Right lobe of liver (tissue), 4 donors: ENCODE measurements around the gene IPO11.

ENCODE experiments used
- POLR2A ChIP-seq: fragments of 450-650 bp; IDR thresholded peaks from one replicate; pipeline ENCODE4 v1.6.1; 2017; ENCODE audit warnings: antibody characterized with exemption, mild to moderate bottlenecking
- TF ChIP-seq, protein P1 (sequence below), 4 donors: fragments of 200-600 bp in 3 of 4; fragments of 450-650 bp in 1 of 4; IDR thresholded peaks; one replicate each; pipeline versions ENCODE4 v1.5.1 to v1.8.0; 2016 to 2022; ENCODE audit warnings: antibody characterized with exemption in 4 of 4, mild to moderate bottlenecking in 2 of 4
- donor health status: DM: no; HTN: no; CAD: no.
- donor health status: DM: no; HTN: no; CAD: no.
- donor health status: DM: no; HTN: yes; CAD: no.

DNA sequence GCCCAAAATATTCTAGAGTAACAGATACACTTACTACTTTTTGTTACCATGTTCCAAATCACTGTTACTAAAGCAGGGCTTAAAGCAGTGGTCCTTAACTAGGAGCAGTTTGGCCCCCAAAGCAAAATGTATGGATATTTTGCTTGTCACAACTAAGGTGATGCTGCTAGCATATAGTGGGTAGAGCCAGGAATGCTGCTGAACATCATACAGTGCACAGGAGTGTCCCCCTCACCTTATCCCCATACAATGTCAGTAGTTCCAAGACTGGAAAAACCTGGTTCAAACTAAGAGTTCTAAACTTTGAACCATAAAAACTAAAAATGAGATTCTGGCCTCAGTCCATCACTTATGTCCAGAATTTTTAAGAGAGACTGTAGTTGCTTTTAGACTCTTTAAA is 36.9 kb upstream of the IPO11 start:
- no peak for TF ChIP-seq POLR2A
- TF ChIP-seq, protein P1, sequence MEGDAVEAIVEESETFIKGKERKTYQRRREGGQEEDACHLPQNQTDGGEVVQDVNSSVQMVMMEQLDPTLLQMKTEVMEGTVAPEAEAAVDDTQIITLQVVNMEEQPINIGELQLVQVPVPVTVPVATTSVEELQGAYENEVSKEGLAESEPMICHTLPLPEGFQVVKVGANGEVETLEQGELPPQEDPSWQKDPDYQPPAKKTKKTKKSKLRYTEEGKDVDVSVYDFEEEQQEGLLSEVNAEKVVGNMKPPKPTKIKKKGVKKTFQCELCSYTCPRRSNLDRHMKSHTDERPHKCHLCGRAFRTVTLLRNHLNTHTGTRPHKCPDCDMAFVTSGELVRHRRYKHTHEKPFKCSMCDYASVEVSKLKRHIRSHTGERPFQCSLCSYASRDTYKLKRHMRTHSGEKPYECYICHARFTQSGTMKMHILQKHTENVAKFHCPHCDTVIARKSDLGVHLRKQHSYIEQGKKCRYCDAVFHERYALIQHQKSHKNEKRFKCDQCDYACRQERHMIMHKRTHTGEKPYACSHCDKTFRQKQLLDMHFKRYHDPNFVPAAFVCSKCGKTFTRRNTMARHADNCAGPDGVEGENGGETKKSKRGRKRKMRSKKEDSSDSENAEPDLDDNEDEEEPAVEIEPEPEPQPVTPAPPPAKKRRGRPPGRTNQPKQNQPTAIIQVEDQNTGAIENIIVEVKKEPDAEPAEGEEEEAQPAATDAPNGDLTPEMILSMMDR (IDR thresholded peaks at IDR 0.05), result no peak
